CD4-positive, alpha-beta T cell treated with Interleukin-15 for 4 hours (primary cell): Measurements from ENCODE around the gene MYLK.

Experiments used
- DNase-seq: peaks from one replicate; pipeline ENCODE4 v3.0.0-alpha.2; 2020; ENCODE audit warnings: low spot score

MYLK gene

DNA sequence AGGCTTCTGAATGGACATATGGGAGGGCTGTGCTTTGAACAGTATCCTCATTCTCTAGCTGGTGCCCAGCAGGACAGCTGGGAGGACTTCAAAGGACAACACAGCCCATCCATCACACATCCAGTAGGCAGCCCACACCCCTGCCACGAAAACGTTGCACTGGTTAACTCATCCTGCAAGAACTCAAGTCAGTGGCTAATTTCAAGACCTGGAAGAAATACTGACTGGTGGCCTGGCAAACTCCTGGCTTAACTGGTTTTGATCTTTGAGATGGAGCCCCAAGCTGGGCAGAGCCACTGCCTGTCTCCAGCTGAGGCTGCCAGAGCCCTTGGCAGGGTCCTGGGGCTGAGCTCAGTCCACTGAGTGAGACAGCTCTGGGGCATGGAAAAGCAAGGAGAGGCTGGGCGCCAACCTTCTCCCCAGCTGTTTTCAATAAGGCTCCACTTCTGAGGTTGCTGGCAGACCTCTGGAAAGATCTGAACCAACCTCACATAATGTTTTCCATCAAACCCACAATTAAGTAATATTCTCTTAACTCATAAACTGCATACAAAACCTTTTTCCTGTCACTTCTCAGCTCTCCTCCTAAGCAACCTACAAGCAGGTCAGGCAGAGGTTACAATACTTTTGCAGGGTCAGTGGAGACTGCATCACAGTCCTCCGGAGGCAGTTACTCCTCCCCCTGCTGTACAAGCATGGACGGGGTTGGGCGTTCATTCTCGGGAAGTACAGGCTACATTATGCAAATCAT lies 110.3 kb downstream of the MYLK start:
- DNase-seq: no peak

DNA sequence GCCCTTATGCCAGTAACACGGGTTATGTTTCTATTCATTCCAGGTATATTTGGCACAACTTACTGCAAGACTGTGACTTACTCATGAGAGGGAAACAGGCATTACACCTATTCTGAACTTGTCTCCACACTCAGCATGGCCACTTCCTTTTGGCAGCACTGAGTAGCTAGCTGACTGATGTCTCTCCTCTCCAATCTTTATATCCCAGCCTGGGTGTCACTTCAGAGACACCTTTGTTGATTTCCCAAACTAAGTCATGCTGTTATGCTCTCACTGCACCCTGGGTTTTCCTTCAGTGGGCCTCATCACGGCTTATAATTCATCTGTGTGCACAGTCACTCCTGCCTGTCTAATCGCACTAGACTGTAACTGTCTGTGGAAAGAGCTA lies 114.8 kb downstream of the MYLK start:
- no peak for DNase-seq

DNA sequence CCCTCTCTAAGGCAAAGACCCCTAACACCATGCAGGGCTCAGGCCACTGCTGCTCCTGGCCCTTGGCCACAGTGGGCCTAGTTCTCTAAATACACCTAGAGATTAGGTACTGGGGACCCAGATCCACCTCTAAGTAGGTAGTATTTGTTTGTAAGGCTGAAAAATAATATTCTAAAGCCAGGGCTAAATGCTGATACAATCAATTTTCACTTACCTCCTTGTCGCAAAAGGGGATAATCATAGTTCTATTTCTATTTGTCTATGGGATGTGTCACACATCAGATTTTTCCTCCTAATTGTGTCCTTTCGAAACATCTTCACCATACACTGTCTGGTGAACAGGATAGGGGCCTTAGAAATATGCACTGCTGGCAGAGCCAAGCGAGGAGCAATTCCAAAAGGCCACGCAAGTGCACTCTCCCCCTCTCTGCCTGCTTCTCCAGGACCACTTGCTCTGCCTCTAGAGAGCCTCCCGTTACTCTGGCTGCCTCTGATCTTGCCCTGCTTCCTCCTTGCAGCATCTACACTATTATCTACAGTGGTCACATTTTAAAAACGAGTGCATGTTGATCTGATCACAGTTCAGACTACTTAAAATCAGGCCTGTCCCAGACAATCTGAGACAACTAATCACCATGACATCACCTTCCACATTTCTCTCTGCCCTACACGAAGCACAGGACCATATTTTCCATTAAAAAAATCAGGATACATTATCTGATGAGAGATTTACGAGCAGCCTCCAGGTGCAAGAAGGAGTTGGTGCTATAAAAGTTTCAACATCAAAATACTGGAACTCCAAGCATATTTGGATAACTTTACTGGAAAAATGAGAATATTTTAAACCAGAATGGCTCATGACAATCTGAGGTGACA lies 115.4 kb downstream of the MYLK start:
- DNase-seq: no peak

DNA sequence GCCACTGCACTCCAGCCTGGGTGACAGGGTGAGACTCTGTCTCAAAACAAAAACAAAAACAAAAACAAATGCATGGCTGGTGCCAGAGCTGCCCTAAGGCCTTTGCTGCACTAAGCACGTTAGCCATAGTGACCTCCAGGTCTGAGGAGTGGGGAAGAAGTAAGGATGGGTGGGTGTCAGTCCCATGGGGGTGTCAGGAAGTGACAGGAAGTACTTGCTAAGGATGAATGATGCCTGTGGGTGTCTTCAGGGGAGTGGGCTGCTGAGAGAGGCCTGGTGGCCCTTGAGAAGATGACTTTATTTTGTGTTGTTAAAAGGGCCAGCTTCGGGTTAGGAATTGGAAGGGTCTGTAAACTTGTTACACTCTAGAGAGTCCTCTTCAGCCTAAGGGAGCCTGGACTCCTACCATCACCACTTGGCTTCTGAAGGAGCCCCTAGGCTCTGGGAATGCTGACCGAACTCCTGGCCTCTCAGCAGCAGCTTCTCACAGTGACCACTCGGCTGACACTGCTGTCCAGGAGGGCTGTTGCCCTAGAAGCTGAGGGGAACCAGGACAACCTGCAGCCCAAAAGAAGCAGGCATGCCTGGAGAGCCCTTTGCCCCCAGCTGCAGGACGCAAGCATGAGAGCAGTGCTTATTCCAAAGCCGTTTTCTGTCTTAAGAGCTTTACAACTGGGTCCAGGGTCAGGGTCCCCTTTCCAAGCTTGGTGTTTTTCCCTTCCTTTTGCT lies 116.4 kb downstream of the MYLK start:
- DNase-seq: no peak

DNA sequence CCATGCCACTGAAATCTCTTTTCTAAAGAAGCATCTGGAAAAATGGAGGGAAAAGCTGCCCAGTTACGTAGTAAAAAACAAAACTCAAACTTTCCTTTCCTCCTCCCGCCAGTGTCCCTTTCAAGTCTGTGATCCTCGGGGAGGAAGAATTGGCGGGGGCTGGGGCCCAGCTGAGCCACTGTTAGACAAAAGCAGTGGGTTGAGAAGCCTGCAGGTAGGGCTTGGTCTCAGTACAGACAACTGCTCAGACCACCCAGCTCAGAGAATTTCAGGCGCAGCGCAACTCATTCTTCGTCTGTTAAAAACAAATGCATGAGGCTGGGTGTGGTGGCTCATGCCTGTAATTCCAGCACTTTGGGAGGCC lies 117.1 kb downstream of the MYLK start:
- DNase-seq: no peak

DNA sequence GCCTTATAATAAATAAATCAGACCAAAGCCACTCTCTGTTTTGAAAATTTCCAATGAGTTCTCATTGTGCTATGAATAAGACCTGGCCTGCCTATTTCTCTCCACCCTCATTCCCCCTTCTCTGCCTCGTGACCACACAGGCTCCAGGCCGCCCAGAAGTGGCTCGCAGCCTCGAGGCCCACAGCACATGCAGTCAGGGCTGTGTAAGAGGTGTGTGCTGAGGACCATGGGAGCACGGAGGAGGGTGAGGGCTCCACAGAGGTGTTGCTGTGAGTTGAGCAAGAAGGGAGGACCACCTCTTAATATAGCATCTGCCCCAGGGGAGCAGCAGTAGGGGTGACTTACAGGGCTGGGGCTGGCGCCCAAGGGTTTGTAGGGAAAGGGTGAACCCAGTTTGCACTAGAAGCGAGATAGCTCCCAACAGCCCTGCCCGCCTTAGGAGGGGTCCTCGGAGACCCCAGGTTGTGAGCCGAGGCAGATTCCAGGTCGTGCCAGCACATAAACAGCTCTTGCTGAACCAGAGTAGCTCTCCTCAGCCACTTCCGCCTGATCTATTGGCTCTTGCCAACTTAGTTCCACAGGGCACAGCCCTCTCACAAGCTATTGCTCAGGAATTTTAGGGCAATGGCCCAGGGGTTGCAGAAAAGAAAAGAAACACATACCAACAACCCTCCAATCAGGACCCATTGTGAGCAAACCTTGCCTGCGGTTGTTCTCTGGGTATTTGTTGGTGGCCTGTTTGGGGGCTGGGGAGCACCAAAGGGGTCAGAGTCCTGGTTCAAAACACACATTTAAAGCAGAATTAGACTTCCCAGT lies 117.7 kb downstream of the MYLK start:
- DNase-seq: no peak

DNA sequence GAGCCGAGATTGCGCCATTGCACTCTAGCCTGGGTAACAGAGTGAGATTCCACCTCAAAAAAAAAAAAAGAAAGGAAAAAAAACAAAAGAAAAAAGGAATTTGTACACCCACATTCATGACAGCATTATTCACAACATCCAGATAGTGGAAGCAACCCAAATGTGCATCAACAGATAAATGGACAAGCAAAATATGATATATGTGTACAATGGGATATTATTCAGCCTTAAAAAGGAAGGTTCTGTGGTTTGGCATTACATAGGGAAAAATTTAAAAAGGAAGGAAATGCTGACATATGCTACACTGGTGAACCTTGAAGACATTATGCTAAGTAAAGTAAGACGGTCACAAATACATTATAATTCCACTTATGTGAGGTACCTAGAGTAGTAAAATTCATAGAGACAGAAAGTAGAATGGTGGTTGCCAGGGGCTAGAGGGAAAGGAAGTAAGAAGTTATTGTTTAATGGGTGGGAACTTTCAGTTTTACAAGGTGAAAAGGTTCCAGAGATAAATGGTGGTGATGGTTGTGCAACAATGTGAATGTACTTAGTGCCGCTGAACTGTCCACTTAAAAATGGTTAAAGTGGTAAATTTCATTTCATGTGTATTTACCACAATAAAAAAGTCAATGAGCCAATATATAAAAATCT lies 118.5 kb downstream of the MYLK start:
- no peak for DNase-seq

DNA sequence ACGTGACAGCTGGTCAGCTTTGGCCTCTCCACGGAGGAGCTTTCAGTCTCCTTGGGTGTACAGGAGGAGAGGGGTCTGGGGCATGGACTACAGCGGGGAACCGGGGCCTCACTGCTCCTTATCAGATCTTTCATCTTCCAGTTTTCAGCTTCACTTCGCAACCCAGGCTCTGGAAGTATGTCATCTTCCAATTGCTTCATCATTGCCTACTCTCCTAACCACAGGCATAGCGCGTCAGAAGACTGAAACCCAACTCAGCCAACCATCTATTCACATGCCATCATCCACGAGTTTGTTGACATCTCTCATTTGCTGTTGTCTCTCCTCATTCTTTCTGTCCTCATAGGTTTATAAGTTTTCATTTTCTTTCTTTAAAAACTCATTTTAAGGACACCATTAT lies 119.5 kb downstream of the MYLK start:
- DNase-seq: no peak

DNA sequence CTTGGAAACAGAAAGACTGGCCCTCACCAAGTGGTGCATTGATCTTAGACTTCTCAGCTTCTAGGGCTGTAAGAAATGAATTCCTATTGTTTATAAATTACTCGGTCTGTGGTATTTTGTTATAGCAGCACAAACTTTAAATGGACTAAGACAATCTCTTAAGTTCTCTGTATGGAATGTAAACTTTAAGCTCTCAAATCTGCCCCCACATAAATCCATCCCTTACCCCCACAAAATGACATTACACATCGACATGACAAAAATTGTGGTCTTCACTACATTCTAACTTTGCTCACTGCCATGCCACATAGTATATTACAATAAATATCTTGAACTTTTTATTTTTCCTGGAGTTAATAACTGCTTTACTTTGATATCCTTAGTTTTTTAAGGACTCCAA lies 121.3 kb downstream of the MYLK start:
- DNase-seq: no peak

DNA sequence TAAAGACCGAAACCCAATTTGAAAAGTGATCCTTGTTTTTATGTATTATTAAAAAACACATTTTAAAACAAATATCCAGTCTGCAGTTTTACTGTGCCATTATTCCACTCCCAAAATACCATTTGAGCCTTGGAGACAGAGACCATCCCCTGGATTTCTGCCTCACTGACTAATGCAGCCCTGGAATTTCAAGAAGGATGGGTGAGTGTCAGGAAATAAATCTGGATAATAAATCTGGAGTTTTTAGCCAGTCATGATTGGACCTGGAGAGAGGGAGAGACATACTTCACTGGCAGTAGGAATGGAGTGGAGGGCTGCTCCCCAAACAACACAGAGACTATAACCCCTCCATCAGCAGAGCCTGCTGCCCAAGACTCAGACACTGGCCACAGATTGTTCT lies 123.3 kb downstream of the MYLK start:
- DNase-seq: no peak

DNA sequence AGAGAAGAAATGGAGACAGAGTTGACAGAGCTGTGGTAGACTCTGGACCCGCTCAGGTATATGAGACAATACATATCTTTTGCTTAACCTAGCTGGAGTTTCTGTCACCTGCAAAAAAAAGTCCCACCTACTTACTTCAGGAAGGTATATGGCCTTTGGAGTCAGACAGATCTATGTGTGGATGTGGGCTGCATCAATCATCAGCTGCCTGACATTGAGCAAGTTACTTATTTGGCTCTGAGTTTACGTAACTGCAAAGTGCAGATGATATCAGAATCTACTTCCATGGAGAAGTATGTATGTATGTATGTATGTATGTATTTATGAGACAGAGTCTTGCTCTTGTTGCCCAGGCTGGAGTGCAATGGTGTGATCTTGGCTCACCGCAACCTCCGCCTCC lies 124.3 kb downstream of the MYLK start:
- no peak for DNase-seq

DNA sequence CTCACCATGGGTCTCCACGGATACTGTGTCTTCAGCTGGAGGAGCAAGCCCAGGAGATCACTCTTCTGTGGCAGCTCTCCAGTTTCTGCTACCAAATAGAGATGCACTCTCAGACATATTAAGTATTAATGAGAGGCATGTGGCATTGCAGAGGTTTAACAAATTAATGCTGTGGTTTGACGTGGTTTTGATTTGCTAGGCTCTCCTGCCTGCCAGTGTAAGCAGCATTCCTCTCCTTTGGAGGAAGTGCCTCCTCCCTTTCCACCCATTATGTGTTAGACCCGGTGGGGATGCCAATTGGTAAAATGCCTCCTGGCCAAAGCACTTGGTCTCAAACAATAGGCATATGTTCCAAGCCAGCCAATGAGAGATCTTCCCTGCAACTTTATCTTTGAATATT lies 124.8 kb downstream of the MYLK start:
- no peak for DNase-seq

DNA sequence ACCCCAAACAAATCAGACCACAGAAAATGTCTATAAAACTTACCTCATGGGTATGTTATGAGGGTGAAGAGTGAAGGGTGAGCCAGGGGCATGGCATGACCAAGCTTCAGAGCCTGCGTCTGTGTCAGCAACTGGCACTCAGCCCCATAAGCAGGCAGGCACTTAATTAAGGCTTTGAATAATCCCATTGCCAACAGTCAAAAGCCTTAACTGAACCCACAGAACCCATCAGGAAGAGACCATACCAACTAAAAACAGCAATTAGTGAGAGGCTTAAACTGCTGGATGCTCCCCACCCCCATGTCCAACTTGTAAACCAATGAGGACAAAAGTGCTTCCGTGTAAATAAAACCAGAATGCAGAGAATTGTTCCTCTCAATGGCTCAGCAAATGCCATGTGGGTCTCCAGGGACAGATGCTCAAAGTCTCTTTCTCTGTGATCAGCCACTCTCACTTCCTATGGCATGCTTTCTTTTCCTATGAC lies 126.0 kb downstream of the MYLK start:
- no peak for DNase-seq

DNA sequence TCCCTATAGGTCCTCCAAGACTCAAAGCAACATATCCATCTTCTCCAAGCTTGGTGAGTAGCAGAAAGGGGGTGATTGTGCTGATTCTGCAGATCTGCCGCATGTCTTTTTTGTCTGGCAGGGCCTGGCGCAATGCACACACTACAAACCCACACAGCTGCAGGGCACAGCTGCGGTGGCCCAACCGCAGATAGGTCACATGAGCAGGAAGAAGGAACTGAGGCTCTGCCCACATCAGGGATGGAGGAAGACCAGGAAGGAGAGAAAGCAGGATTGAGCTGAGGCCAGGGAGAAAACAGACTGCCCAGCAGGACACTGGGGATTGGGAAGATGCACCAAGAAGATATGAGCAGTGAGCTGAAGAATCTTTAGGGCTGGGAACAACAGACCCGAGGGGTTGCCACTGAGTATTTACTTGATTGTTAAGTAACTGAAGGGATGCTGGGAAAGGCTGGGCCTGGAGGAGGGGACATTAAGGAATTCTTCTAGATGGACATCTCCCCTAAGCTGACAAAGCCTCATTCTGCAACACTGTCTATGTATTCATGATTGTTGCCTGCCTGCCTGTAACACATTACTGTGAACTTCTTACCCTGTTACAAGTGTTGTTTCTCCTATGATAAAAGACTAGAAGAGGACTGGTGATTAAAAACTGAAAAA lies 126.7 kb downstream of the MYLK start:
- no peak for DNase-seq

DNA sequence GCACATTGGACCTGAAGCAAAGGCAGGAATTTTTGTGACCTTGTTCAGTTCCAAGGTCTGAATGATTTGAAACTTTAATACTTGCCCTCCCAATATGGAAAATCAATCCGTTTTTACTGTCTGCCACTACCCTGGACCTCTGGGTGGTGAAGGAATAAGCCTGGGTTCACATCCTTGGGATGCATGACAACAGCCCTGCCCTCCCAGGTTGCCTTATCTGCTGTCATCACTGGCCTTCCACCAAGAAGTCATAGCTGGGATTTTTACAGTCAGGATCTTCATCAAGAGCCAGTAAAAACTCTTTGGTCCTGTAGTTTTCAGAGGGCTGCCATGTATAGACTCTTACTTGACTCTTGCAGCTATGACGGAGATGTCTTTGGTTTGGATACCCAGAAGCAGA lies 128.6 kb downstream of the MYLK start:
- no peak for DNase-seq

DNA sequence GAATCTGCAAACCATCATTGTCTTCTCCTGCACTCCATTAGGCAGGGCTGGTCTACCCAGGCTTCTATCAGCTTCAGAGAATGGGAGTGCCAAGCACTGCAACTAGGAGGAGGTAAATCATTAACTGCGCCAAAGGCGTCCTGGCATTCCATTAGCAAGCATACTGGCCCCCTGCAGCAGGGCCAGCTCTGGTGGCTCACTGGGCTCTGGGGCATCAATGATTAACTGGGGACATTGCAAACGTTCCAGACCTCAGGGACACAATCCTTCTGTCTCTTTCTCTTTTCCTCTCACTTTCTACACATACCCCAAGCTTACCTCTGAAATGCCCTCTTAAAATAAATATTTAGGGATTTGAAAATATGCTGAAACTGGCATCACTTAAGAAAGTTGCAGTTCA lies 129.0 kb downstream of the MYLK start:
- DNase-seq: no peak

DNA sequence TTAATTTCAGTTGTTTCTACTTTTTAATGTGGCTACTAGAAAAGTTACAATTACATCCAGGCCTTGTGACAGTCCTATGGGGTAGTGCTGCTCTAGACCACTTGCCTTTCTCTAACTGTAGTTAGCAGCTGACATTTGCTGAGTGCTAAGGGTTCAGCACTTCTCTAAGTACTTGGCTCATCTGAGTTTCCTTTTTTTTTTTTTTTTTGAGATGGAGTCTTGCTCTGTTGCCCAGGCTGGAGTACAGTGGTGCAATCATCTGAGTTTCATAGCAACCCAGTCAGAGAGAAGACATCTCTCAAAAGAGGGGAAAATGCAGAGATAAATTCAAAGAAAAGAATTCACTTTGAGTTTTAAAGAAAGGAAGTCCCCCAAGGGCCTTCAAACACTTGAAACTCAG lies 130.8 kb downstream of the MYLK start:
- DNase-seq: no peak

DNA sequence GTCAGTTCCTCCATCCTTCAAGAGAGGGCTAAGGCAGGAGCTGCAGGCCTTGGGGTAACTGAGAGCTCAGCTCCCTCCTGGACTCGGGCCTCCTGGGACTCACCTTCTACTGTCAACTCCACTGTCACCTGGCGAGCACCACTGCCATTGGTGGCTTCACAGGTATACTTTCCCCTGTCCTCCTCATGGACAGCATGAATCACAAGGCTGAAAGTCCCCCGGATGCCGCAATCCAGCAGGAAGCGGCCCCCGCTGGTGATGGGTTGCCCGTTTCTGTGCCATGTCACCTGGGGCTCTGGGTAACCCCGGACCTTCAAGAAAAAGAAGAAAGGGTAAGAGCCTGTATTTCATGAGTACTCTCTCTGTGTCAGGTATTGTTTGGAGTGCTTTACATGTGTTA lies 131.9 kb downstream of the MYLK start:
- no peak for DNase-seq

DNA sequence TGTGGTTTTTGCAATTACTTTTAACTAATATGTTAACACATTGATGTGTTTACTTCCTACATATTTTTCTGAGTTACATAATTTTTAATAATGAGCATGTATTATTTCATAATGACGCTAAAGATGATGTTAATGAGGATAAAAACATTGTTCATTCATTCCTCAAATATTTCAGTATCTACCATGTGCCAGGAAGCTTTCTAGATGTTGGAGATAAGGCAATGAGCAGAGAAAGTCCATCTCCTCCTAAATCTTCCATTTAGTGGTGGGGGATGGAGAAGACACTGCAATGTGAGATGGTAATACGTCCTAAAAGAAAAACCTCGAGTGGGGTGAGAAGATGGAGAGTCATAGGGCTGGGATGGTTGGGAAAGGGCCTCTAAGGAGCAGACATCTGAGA lies 132.7 kb downstream of the MYLK start:
- no peak for DNase-seq

DNA sequence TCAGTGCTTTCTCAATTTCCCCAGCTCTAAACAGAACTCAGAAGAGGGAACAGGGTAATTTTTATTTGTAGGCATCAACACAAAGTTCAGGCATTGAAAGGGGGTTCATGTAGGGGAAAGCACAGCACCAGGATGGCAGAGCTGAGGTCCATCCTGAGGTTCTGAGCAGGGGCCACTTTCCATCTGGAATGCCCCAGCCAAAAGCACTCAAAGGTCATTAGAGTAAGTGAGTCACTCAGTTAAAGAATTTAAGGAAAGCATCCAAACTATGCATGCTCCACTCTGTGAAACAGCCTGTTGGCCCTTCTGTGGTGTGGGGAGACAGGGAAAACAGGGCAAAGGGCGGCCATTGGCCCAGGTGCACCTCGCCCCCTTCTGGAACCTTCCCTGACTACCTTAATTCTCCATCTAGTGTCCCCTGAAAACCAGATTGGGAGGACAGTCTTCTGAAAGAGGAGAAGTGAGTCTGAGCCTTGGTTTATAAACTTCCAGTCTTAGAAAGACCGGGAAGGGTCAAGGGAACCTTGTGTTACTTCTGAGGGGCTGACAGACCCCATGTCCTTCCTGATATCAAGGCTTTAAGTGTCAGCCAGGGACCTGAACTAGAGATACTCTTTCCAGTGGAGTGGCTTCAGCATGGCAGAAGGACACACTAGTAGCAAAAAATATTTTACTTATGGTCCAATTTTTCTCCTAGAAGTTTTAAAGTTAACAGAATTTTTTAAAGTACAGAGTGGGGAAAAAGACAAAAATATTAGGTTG lies 133.3 kb downstream of the MYLK start:
- DNase-seq: no peak
